ENCODE results near the gene KPNA4. TPM values are rescaled to one million over a fixed set of nuclear protein-coding genes. Genes with fewer than 3 reads are reported as not detected.
"Not testable (repeated sequence)": the region's sequence is repeated elsewhere in the genome, so short reads cannot be mapped to it uniquely, and the experiment has no call there.

The KPNA4 gene
- polyA plus RNA-seq, 4 donors = 65.0 to 82.4 (median 82.0) TPM

DNA sequence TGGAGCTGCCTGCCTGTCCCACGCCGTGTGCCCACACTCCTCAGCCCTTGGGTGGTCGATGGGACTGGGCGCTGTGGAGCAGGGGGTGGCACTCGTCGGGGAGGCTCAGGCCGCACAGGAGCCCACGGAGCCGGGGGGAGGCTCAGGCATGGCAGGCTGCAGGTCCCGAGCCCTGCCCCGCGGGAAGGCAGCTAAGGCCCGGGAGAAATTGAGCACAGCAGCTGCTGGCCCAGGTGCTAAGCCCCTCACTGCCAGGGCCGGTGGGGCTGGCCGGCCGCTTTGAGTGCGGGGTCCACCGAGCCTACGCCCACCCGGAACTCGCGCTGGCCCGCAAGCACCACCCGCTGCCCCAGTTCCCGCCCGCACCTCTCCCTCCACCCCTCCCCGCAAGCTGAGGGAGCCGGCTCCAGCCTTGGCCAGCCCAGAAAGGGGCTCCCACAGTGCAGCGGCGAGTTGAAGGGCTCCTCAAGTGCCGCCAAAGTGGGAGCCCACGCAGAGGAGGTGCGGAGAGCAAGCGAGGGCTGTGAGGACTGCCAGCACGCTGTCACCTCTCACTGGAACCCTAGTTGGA is 8.7 kb upstream of the KPNA4 start:
- DNase-seq (ENCODE audit: low read depth in 4 of 4, low spot score in 3 of 4) = not testable (repeated sequence)

DNA sequence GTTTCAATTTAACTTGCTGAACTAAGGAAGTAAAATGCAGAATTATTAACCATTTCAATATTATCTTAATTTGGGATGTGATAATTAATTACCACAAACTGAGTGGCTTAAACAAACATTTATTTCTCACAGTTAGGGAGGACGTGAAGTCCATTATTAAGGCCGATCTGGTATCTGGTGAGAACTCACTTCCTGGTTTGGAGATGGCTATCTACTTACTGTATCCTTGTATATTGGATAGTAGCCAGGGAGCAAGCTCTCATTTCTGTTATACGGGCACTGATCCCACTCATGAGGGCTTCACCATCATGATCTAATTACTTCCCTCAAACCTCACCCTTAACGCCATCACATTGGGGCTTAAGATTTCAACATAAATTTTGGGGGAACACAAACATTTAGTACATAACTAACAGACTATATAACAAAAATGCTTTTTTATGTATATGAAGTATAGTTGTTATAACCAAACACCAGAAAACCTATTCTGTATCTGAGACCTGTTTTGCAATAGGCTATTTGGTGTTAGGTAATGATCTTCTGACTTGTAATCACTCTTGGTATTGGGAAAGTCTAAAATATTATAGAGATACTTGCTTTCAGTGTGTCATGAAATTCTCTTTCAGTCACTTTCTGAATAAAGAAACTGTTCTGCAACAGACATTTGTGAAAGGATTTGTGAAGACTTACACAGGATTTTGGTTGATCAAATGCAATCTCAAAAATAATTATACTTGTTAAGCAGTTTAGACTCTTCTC is 4.7 kb upstream of the KPNA4 start:
- DNase-seq (ENCODE audit: low read depth in 4 of 4, low spot score in 3 of 4) = no peak

DNA sequence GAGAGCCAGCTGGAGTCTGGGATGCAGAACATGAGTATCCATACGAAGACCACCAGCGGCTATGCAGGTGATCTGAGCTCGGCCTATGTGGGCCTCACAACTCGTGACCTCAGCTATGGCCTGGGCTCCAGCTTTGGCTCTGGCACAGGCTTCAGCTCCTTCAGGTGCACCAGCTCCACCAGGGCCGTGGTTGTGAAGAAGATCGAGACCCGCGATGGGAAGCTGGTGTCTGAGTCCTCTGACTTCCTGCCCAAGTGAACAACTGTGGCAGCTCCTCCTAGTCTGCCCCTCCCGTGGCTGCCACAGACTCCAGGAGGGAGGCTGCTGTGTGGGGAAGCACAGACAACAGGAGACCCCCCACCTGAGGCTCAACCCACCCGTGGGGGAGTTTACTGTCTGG is 3.6 kb upstream of the KPNA4 start:
- DNase-seq (ENCODE audit: low read depth in 4 of 4, low spot score in 3 of 4) = no peak

DNA sequence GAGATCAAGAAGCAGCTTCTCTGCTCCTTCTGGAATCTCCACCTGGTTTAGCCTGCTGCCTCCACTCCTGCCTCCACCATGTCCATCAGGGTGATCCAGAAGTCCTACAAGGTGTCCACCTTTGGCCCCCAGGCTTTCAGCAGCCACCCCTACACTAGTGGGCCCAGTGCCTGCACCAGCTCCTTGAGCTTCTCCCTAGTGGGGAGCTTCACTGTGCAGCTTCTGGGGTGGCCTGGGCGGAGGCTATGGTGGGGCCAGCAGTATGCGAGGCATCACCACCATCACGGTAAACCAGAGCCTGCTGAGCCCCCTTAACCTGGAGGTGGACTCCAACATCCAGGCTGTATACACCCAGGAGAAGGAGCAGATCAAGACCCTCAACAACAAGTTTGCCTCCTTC is 2.4 kb upstream of the KPNA4 start:
- DNase-seq (ENCODE audit: low read depth in 4 of 4, low spot score in 3 of 4) = no peak

DNA sequence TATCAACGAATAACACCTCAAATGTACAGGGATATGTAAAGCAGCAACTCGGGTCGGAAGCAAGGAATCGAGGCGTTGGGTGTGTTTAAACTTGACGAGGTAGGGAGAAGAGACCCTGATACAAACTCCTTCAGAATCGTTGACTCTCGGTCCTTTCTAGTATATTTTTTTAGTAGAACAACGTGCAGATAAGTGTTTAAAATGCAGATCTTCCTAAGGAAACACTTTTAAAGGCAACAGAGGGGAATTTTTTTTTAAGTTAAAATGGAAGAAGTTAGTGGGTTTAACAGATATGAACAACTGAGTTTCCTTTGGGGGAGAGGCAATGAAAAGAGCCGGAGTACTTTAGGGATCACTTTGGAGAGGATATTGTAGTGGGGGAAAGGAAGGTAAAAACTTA is 1.1 kb upstream of the KPNA4 start:
- no peak for DNase-seq (ENCODE audit: low read depth in 4 of 4, low spot score in 3 of 4)

DNA sequence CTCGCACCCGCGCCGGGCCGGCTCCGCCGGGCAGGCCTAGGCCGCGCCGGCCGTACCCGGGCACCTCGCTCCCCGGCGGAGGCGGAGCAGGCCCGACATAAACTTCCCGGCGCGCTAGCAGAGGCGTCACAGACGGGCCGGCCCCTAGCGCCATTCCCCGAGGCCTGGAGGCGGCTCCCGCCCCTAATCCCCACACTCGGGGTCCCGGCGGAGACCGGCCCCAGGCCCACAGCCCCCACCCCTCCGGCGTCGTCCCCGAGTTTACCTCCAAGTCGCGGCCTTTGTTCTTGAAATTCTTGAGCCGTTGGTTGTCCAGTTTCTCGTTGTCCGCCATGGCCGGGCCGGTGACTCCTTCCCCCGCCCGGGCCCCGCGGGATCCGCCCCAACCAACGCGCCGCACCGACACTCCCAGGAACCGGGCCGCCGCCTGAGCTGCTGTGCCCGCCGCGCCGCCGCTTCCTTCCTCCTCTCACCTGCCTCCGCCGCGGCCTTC is 376 bp downstream of the KPNA4 start:
- peak in 3 of 4 donors; percentile 29 to 58 (median 53) for DNase-seq (ENCODE audit: low read depth in 4 of 4, low spot score in 3 of 4)

DNA sequence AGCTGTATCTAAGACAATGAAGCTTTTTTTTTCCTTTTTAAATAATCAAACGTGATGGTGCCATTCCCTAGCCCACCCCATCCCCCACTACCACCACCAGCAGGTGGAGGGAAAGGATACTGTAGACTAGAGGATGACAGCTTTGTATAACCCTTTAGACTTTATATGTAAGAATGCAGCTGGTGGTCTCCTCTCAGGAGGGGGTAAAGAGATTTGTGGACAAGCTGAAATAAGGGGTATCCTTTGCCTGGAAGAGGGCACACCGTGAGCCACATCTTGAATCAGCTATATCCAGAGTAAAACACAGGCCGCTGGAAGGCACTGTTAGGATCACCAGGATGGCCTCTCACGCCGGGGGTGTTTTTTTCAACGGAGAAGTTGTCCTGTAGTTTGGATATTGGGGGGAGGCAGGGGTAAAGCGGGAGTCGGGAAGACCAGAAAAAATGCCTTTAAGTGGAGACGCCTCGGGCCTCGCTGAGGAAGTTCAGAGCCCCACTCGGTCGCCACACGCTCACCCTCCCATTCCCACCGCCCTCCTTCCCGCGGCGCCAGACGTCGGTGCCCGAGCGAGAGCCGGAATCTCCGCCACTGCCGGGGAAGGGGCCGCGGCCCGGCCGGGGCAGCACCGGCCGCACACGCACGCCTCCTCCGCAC is 986 bp downstream of the KPNA4 start:
- DNase-seq (ENCODE audit: low read depth in 4 of 4, low spot score in 3 of 4) = peak in 1 of 4 donors; percentile 23

DNA sequence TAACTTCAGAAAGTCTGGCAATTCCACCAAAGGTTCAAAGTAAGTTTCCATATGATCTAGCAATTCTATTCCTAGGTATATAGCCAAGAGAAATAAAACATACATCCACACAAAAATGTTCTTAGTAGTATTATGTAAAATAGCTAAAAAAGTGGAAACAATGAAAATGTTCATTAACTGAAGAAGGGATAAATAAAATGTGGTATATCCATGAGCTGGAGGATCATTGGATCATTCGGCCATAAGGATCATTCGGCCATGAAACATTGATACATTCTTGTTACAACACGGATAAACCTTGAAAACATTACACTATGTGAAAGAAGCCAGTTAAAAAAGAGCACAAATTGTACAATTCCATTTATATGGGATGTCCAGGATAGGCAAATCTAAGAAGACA is 2.4 kb downstream of the KPNA4 start:
- no peak for DNase-seq (ENCODE audit: low read depth in 4 of 4, low spot score in 3 of 4)

DNA sequence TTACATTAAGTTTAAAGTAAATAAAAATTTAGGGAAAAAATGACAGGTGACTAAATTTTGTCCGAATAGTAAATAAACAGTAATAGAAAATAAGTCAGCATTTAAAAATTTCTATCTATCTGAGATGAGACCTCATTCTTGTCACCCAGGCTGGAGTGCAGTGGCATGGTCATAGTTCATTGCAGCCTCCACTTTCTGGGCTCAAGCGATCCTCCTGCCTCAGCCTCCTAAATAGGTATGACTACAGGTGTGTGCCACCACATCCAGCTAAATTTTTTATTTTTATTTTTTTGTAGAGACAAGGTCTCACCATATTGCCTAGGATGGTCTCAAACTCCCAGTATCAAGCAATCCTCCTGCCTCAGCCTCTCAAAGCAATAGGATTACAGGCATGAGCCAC is 7.8 kb downstream of the KPNA4 start:
- DNase-seq (ENCODE audit: low read depth in 4 of 4, low spot score in 3 of 4) = no peak

DNA sequence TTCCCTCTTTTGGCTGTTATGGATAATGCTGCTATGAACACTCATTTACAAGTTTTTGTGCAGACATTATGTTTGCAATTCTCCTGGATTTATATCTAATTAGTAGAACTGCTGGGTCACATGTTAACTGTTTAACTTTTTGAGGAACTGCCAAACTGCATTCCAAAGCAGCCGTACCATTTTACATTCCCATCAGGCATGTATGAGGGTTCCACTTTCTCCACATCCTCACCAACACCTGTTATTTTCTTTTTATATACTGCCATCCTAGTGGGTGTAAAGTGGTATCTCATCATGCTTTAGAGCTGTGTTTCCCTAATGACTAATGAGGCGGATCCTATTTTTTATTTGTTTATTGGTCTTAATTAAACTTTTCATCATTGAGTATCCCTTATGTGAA is 9.2 kb downstream of the KPNA4 start:
- no peak for DNase-seq (ENCODE audit: low read depth in 4 of 4, low spot score in 3 of 4)

DNA sequence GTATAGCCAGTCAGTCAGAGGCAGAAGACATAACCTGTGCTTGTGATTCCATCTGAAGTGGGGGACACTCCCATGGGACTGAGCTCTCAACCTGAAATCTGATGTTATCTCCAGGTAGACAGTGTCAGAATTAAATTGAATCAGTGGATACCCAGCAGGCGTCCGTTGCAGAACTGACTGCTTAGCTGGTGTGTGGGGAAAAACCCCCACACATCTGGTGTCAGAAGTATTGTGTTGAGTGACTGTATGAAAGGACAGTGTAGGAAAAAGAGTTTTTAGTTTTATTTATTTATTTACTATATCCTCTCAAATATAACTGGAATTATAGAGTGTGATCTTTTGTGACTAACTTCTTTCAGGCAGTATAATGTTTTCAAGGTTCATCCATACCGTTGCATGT is 10.4 kb downstream of the KPNA4 start:
- no peak for DNase-seq (ENCODE audit: low read depth in 4 of 4, low spot score in 3 of 4)

DNA sequence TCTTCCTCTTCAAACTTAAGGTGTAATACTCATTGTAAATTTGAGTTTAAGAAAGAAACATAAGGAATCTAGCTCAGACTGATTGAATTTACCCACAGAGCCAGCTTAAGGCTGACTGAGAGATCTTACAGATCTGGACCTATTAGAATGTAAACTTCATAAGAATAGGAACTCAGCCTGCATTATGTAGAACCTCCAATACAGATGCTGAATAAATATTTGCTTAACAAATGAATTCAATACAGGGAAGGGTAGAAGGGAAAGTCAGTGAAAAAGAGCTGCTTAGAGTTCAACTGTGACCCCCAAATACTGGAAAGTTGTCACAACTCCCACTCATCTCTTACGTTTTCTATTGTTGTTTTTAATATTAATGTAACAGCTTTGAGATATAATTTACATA is 11.5 kb downstream of the KPNA4 start:
- no peak for DNase-seq (ENCODE audit: low read depth in 4 of 4, low spot score in 3 of 4)

DNA sequence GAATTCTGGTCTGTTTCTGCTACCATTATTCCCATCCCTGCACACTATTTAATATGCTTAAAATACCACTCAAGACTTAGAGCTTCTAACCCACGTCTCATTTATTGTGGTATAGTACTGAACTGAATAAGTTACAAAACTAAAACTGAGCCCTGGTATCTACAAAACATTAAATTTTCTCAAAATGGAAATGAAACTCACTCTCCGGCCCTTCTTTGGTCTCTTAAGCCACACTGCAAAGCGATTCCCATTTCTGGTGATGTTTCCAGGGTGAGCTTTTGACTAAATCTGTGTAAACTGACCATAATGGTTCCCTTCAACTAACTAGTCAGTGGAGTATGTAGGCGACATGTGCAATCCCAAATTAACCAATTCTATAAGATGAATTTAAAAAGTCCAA is 18.6 kb downstream of the KPNA4 start:
- DNase-seq (ENCODE audit: low read depth in 4 of 4, low spot score in 3 of 4) = no peak

DNA sequence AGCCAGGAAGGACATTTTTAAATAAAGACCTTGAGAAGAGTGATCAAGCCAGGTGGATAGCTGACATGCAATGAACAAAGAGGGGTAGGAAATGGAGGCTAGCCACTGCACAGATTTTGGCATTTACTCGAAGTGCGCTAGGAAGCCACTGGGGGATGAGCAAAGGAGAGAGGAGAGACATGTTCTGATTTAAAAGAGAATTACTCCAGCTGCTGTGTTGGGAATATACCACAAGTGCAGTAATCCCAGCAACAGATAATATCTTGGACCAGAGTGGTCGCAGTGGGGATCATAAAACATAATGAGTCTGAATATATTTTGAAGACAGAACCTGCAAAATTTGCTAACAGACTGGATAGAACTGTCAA is 19.9 kb downstream of the KPNA4 start:
- no peak for DNase-seq (ENCODE audit: low read depth in 4 of 4, low spot score in 3 of 4)

DNA sequence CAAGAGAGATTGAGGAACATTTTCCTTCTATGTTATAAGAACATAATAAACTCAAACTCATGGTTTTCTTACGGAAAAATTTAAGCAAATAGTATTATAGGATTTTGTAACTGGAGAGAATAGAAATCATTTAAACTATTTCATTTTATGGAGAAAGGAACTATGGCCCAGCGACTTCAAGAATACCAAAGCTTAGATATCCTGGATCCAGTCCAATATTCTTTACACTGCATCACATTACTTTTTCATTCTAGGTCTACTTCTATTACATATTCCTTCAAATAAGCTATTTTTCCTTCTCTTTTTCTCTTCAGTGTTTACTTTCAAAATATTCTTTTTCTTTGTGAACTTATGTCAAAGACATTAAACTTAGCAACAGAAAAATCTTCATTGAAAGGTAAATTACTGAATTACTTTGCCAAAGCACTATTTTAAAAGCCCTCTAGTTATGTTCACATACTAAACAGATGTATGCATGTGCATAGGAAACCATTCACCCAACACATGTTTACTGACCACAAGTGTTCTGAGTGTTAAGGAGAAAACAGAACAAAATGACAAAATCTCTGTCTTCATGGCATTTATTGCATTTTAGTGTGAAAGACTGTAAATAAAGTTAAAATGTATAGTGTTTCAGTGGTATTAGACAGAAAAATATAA is 20.4 kb downstream of the KPNA4 start:
- no peak for DNase-seq (ENCODE audit: low read depth in 4 of 4, low spot score in 3 of 4)

DNA sequence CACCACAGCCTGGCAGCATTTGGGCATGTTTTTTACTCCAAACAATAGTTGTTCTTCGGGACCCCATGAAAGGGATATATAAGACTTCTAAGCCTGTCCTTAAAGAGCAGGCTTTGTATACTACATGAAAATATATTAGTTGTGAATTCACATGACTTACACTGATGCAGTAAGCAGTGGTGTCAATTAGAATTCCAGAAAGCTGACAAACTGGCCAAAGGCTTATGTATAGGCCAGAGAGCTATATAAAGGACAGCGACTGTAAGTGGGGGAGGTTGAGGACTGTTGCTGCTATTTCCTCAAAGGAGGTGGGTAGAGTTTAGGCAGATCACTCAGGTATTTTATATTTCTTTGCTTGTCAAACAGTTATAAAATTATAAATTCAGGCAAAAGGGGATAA is 24.8 kb downstream of the KPNA4 start:
- DNase-seq (ENCODE audit: low read depth in 4 of 4, low spot score in 3 of 4) = no peak

DNA sequence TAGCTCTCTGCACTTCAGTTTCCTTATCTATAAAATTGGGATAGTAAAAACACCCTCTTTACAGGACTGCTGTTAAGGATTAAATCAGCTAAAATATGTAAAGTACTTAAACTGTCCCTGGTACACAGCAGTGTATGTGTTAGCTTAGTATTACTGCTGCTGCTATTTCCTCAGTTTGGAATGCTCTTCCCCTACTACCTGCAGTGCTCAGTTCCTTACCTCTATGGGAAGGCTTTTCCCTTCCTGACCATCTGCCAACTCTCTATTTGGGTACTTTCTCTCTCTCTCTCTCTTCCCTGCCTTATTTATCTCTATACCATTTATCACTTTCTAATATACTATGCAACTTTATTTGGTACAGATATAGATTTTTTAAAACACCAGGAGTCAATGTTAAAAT is 26.5 kb downstream of the KPNA4 start:
- DNase-seq (ENCODE audit: low read depth in 4 of 4, low spot score in 3 of 4) = no peak

DNA sequence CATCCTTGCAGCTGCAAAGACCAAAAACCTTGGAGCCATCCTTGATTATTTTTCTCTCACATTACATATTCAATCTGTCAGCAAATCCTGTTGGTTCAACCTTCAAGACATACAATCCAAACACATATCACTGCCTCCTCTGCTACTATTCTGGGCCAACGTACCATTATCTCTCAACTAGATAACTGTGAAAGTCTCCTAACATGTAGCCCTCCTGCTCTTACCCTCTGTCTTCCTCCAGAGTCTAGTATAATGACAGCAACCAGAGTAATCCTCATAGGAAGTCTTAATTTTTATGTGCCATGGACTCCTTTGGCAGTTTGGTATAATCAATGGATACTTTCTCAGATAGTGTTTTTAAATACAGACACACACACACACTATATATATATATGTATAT is 27.6 kb downstream of the KPNA4 start:
- no peak for DNase-seq (ENCODE audit: low read depth in 4 of 4, low spot score in 3 of 4)

DNA sequence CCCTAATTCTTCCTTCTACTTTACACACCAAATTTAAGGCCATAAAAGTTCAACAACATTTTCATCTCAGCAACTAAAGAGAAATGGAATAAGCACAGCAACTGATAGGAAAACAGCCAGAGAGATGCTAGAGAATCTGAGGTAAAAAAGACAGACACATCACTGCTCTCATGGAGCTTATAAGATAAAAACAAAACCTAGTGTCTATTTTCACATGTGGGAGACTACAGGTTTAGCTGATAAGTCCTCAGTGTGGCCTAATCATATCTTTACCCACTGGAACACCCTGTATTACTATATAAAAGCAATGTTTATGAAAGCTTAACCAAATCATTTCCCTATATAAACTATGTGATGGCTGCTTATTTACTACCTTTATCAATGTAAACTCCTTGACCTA is 33.0 kb downstream of the KPNA4 start:
- DNase-seq (ENCODE audit: low read depth in 4 of 4, low spot score in 3 of 4) = no peak

DNA sequence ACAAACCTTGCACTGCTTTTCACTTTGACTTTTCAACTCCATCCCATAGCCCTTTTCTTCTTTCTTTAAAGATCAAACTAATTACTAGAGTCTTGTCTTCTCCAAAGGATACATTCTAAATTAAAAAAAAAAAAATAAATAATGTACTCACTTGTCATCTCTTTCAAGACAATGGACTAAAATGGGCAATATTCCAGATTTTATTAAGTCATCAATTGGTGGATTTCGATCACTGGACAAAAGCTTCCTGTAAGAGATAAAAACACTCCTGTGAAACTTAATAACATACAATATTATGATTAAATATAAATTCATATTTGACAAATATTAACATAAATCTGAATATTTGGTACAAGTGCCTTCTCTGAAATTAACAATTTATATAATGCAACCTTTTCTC is 34.1 kb downstream of the KPNA4 start:
- DNase-seq (ENCODE audit: low read depth in 4 of 4, low spot score in 3 of 4) = no peak

DNA sequence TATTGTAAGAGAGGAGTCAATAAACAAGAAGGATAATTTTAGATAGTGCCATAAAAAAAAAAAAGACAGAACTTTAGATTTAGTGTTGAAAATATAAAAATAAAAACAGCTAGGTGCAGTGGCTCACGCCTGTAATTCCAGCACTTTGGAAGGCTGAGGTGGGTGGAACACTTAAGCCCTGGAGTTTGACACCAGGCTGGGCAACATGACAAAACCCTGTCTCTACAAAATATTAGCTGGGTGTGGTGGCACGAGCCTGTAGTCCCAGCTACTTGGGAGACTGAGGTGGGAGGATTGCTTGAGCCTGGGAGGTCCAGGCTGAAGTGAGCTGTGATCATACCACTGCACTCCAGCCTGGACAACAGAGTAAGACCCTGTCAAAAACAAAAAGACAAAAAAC is 49.0 kb downstream of the KPNA4 start:
- not testable (repeated sequence) for DNase-seq (ENCODE audit: low read depth in 4 of 4, low spot score in 3 of 4)

DNA sequence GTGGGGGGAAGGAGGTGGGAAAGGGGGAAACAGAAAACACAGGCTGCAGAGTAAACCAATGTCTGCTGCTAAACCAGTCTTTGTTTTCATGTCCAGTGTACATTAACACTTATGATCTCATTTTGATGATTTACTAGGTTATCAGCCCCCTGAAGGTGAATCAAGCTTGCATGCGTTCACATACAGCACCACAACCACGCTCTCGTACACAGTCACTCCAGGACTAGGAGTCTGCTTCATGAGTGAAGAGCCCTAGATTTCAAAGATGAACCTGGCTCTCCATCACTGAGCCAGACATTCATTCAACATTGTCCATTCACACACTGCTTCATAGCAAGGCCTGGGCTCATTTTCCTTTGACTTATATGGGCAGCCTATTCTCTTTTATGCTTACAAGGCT is 64.0 kb downstream of the KPNA4 start:
- DNase-seq (ENCODE audit: low read depth in 4 of 4, low spot score in 3 of 4) = no peak
